Retinal pigment epithelial cell (primary cell): ENCODE measurements around the gene FST.
A peak's percentile ranks its signal among the peaks of the same experiment; 100 is the strongest.

ENCODE experiments used
- DNase-seq: peaks from one replicate; pipeline ENCODE4 v3.0.0-alpha.2; 2010; ENCODE audit warnings: low read depth
- H3K4me3 ChIP-seq: 2 replicates; pipeline ENCODE4 v1.5.1; 2011; ENCODE audit warnings: mild to moderate bottlenecking, low read length, control low read depth, moderate library complexity
- CTCF ChIP-seq: conservative IDR thresholded peaks from 2 replicates; pipeline ENCODE4 v1.5.1; 2011; ENCODE audit warnings: low read depth, low read length, control low read depth, inconsistent platforms

FST gene

DNA sequence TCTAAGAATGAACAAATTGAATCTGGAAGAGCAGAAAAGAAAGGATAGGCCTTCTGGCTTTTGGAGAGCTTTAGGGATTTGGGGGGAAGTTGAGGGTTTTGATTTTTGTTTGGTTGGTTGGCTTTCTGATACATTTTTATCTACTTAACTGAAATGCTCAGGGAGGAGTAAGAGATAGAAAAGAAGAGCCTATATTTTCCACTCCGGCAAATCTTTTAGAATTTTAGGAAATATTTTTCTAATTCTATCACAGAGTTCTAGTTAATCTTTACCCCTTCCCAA lies 25.8 kb upstream of the FST start:
- TF ChIP-seq CTCF = no peak
- DNase-seq = no peak
- H3K4me3 ChIP-seq = no peak overlapping the region

GRCh38 chr5:53456366-53456765 lies 24.1 kb upstream of the FST start:
- H3K4me3 ChIP-seq = no peak overlapping the region
- no peak for DNase-seq
- no peak for TF ChIP-seq CTCF

- H3K4me3 ChIP-seq = no peak overlapping the region
- no peak for TF ChIP-seq CTCF
- DNase-seq = no peak
Measured at GRCh38 chr5:53463909-53464621, 16.4 kb upstream of the FST start.

- H3K4me3 ChIP-seq = no peak overlapping the region
- TF ChIP-seq CTCF = no peak
- DNase-seq = no peak
Measured at GRCh38 chr5:53464722-53465121, 15.7 kb upstream of the FST start.

GRCh38 chr5:53469946-53470687 lies 10.3 kb upstream of the FST start:
- H3K4me3 ChIP-seq = no peak overlapping the region
- peak; percentile 56 for DNase-seq
- no peak for TF ChIP-seq CTCF

- DNase-seq = no peak
- no peak for TF ChIP-seq CTCF
- H3K4me3 ChIP-seq = no peak overlapping the region
Measured at GRCh38 chr5:53472279-53472678, 8.2 kb upstream of the FST start.
